GM23248 (cell line): ENCODE measurements around the gene COL9A2. TPM values are rescaled to one million over a fixed set of nuclear protein-coding genes. Genes with fewer than 3 reads are reported as not detected.

Experiments
- DNase-seq: peaks from one replicate; pipeline ENCODE4 v3.0.0-alpha.2; 2015
- H2AFZ ChIP-seq: fragments of 200-600 bp; sonication (generic); 2 replicates; pipeline ENCODE4 v1.6.1; 2016; ENCODE audit warnings: antibody characterized with exemption
- H3F3A ChIP-seq: fragments of 200-600 bp; sonication (generic); 2 replicates; pipeline ENCODE4 v1.6.1; 2016; ENCODE audit warnings: mild to moderate bottlenecking, antibody characterized with exemption, mixed run types; ENCODE audit not compliant: insufficient read depth
- H3K27ac ChIP-seq: fragments of 200-600 bp; sonication (generic); 2 replicates; pipeline ENCODE4 v1.5.1; 2016; ENCODE audit warnings: mild to moderate bottlenecking
- H3K27me3 ChIP-seq: fragments of 200-600 bp; sonication (generic); replicated peaks from 2 replicates; pipeline ENCODE4 v1.6.1; 2016; ENCODE audit warnings: mild to moderate bottlenecking; ENCODE audit not compliant: insufficient read depth
- H3K36me3 ChIP-seq: fragments of 200-600 bp; sonication (generic); 2 replicates; pipeline ENCODE4 v1.6.1; 2016; ENCODE audit warnings: low read depth, mild to moderate bottlenecking
- H3K4me1 ChIP-seq: fragments of 200-600 bp; sonication (generic); 2 replicates; pipeline ENCODE4 v1.6.1; 2016; ENCODE audit warnings: mild to moderate bottlenecking; ENCODE audit not compliant: insufficient read depth
- H3K4me2 ChIP-seq: fragments of 200-600 bp; sonication (generic); one replicate; pipeline ENCODE4 v1.6.1; 2016; ENCODE audit warnings: mild to moderate bottlenecking; ENCODE audit not compliant: unreplicated experiment
- H3K4me3 ChIP-seq: fragments of 200-600 bp; sonication (generic); 2 replicates; pipeline ENCODE4 v1.5.1; 2016; ENCODE audit warnings: mild to moderate bottlenecking
- H3K79me2 ChIP-seq: fragments of 200-600 bp; sonication (generic); 2 replicates; pipeline ENCODE4 v1.6.1; 2016; ENCODE audit warnings: mild to moderate bottlenecking; ENCODE audit not compliant: insufficient read depth
- H3K9ac ChIP-seq: fragments of 200-600 bp; sonication (generic); 2 replicates; pipeline ENCODE4 v1.6.1; 2016; ENCODE audit warnings: mild to moderate bottlenecking
- H3K9me2 ChIP-seq: fragments of 200-600 bp; sonication (generic); 2 replicates; pipeline ENCODE4 v1.6.1; 2016; ENCODE audit warnings: mixed run types, mild to moderate bottlenecking, moderate library complexity; ENCODE audit not compliant: insufficient read depth
- H3K9me3 ChIP-seq: fragments of 200-600 bp; sonication (generic); one replicate; pipeline ENCODE4 v1.6.1; 2017; ENCODE audit warnings: low read depth
- H4K20me1 ChIP-seq: fragments of 200-600 bp; sonication (generic); 2 replicates; pipeline ENCODE4 v1.6.0; 2016; ENCODE audit not compliant: insufficient read depth
- EZH2 ChIP-seq: fragments of 200-600 bp; sonication (generic); IDR thresholded peaks from 2 replicates; pipeline ENCODE4 v1.6.1; 2018; ENCODE audit warnings: antibody characterized with exemption, mild to moderate bottlenecking; ENCODE audit not compliant: insufficient read depth, poor library complexity, severe bottlenecking
- EZH2phosphoT487 ChIP-seq: fragments of 200-600 bp; sonication (generic); IDR thresholded peaks from 2 replicates; pipeline ENCODE4 v1.6.1; 2018; ENCODE audit warnings: antibody characterized with exemption, moderate library complexity, mild to moderate bottlenecking, low read depth; ENCODE audit not compliant: insufficient read depth
- WGBS, 2 experiments: methylation state at CpG; one replicate each; pipeline ENCODE4 v1.1.6; 2015 to 2017; ENCODE audit warnings: low lambda C conversion rate in 2 of 2, low coverage in 1 of 2; ENCODE audit errors: missing lambda C conversion rate in 2 of 2; 5-methylcytosine and 5-hydroxymethylcytosine counted together
- in situ Hi-C: fragments of 300-500 bp; cut with MboI; formaldehyde crosslinking; loops from 2 replicates; pipeline ENCODE4 v1.15.0; 2020
- polyA plus RNA-seq: library from polyadenylated mRNA; unstranded; fragments of >200 nt; fragmentation: Nextera tagmentation; extraction: Ambion mirVana; gene quantifications from 2 replicates; pipeline ENCODE4 v1.2.1, GENCODE V29; 2016
- total RNA-seq: library from RNA; depleted of rRNA; stranded (reverse); fragments of >200 nt; shearing (Covaris generic); gene quantifications from 2 replicates; pipeline ENCODE4 v1.2.3, GENCODE V29; 2014

COL9A2 gene
- total and polyA plus RNA-seq, 2 experiments from 2014 or later = 0.80 to 2.8 TPM

GRCh38 chr1:40266786-40267535 lies 50.1 kb downstream of the COL9A2 start:
- Histone ChIP-seq H3K27ac (peak overlapping the region; percentile 94), H3K9ac (peak overlapping the region; percentile 51), H3K4me3 (no peak overlapping the region), H4K20me1 (no peaks in the 10 kb centered on the region; the same call in 1 of the 2 replicates), H3K4me2 (peak overlapping the region; percentile 64), H3K9me3 (no peaks in the 10 kb centered on the region), H3K79me2 (peaks cover 72% of the 10 kb centered on the region), H3K27me3 (no peaks in the 10 kb centered on the region), H3K4me1 (peaks cover 44% of the 10 kb centered on the region), H3K36me3 (peaks cover 42% of the 10 kb centered on the region), H3K9me2 (no peaks in the 10 kb centered on the region), H2AFZ (no peak overlapping the region), H3F3A (peaks cover 55% of the 10 kb centered on the region)
- in situ Hi-C loops = no loop called here
- no peak for DNase-seq
- 99% methylated on average over 6 of the region's 6 CpGs for WGBS, 2 experiments
- no peak for TF ChIP-seq EZH2
- no peak for TF ChIP-seq EZH2phosphoT487

- H2AFZ ChIP-seq = no peak overlapping the region
- H3K4me1 ChIP-seq = peaks cover 44% of the 10 kb centered on the region
- peaks cover 43% of the 10 kb centered on the region for H3K36me3 ChIP-seq
- in situ Hi-C loops = no loop called here
- H3K27ac ChIP-seq = peak overlapping the region; percentile 94; the same call in 1 of the 2 replicates
- peaks cover 55% of the 10 kb centered on the region for H3F3A ChIP-seq
- no peak overlapping the region for H3K4me3 ChIP-seq
- H3K9me2 ChIP-seq = no peaks in the 10 kb centered on the region
- H3K4me2 ChIP-seq = peak overlapping the region; percentile 36
- H3K27me3 ChIP-seq = no peaks in the 10 kb centered on the region
- H4K20me1 ChIP-seq = no peaks in the 10 kb centered on the region; the same call in 1 of the 2 replicates
- no peaks in the 10 kb centered on the region for H3K9me3 ChIP-seq
- no peak for DNase-seq
- 0 out of 2 replicates have a peak overlapping the region, but pooled peaks have one; percentile 1 for H3K9ac ChIP-seq
- peaks cover 75% of the 10 kb centered on the region for H3K79me2 ChIP-seq
- TF ChIP-seq EZH2phosphoT487 (no peak), EZH2 (no peak)
Measured at GRCh38 chr1:40265919-40266318, 51.2 kb downstream of the COL9A2 start.

GRCh38 chr1:40265298-40265697 lies 51.8 kb downstream of the COL9A2 start:
- H3K4me3 ChIP-seq = no peak overlapping the region
- no peaks in the 10 kb centered on the region for H3K9me3 ChIP-seq
- DNase-seq = no peak
- peaks cover 39% of the 10 kb centered on the region for H3K4me1 ChIP-seq
- H3K9ac ChIP-seq = no peak overlapping the region
- H3K79me2 ChIP-seq = peaks cover 77% of the 10 kb centered on the region
- peaks cover 45% of the 10 kb centered on the region for H3K36me3 ChIP-seq
- H3F3A ChIP-seq = peaks cover 55% of the 10 kb centered on the region
- no peaks in the 10 kb centered on the region; the same call in 1 of the 2 replicates for H4K20me1 ChIP-seq
- TF ChIP-seq EZH2phosphoT487 = no peak
- TF ChIP-seq EZH2 = no peak
- H3K4me2 ChIP-seq = no peak overlapping the region
- no peak overlapping the region for H2AFZ ChIP-seq
- no peaks in the 10 kb centered on the region for H3K27me3 ChIP-seq
- H3K27ac ChIP-seq = no peak overlapping the region
- in situ Hi-C loops = no loop called here
- no peaks in the 10 kb centered on the region for H3K9me2 ChIP-seq

- peak; percentile 23 for DNase-seq
- no peaks in the 10 kb centered on the region for H3K9me2 ChIP-seq
- no peak overlapping the region for H2AFZ ChIP-seq
- peaks cover 29% of the 10 kb centered on the region for H3K4me1 ChIP-seq
- in situ Hi-C loops = no loop called here
- peaks cover 42% of the 10 kb centered on the region for H3K36me3 ChIP-seq
- H3K9me3 ChIP-seq = no peaks in the 10 kb centered on the region
- WGBS, 2 experiments = 93% methylated on average over 3 of the region's 3 CpGs
- H3K27ac ChIP-seq = no peak overlapping the region
- no peak overlapping the region for H3K9ac ChIP-seq
- peaks cover 80% of the 10 kb centered on the region for H3K79me2 ChIP-seq
- peaks cover 47% of the 10 kb centered on the region for H3F3A ChIP-seq
- no peak overlapping the region for H3K4me3 ChIP-seq
- H3K27me3 ChIP-seq = no peaks in the 10 kb centered on the region
- no peak overlapping the region for H3K4me2 ChIP-seq
- TF ChIP-seq EZH2 (no peak), EZH2phosphoT487 (no peak)
- H4K20me1 ChIP-seq = no peaks in the 10 kb centered on the region; the same call in 1 of the 2 replicates
Measured at GRCh38 chr1:40264354-40264781, 52.7 kb downstream of the COL9A2 start.
